Progenitor cell of endocrine pancreas (in vitro differentiated cells): ENCODE results near the gene COBL. TPM values are rescaled to one million over a fixed set of nuclear protein-coding genes. Genes with fewer than 3 reads are reported as not detected.
A peak's percentile ranks its signal among the peaks of the same experiment; 100 is the strongest.

Source experiments
- DNase-seq: peaks from one replicate; pipeline ENCODE4 v3.0.0; 2021; ENCODE audit warnings: low spot score; ENCODE audit not compliant: unreplicated experiment
- H3K27ac Mint-ChIP-seq: 2 replicates; pipeline ENCODE4 v1.8.0; 2021; ENCODE audit warnings: mild to moderate bottlenecking, moderate library complexity, mixed read lengths
- H3K27me3 Mint-ChIP-seq: 2 replicates; pipeline ENCODE4 v1.8.0; 2021; ENCODE audit warnings: mixed read lengths
- H3K36me3 Mint-ChIP-seq: 2 replicates; pipeline ENCODE4 v1.8.0; 2022; ENCODE audit warnings: mixed read lengths; ENCODE audit not compliant: insufficient read depth
- H3K4me1 Mint-ChIP-seq: 2 replicates; pipeline ENCODE4 v1.8.0; 2021; ENCODE audit warnings: low read depth, mixed read lengths
- H3K4me3 Mint-ChIP-seq: 2 replicates; pipeline ENCODE4 v1.8.0; 2021; ENCODE audit warnings: low read depth, mild to moderate bottlenecking, moderate library complexity, mixed read lengths
- H3K9me3 Mint-ChIP-seq: 2 replicates; pipeline ENCODE4 v1.8.0; 2021; ENCODE audit warnings: low read depth, mixed read lengths
- total RNA-seq: library from RNA; stranded (reverse); gene quantifications from 2 replicates; pipeline ENCODE4 v1.2.1, GENCODE V29; 2021
- TF ChIP-seq, protein P1 (sequence below): fragments of 200-600 bp; sonication (generic); IDR thresholded peaks from one replicate; pipeline ENCODE4 v1.5.0; 2021; ENCODE audit warnings: antibody characterized with exemption, mild to moderate bottlenecking; ENCODE audit not compliant: unreplicated experiment

COBL gene
- total RNA-seq, 1 donor from 2014 or later: 21.3 TPM

GRCh38 chr7:51046103-51046466, 270.5 kb downstream of the COBL start:
- no peaks in the 10 kb centered on the region for H3K9me3 Mint-ChIP-seq
- no peak overlapping the region for H3K27ac Mint-ChIP-seq
- TF ChIP-seq, protein P1, sequence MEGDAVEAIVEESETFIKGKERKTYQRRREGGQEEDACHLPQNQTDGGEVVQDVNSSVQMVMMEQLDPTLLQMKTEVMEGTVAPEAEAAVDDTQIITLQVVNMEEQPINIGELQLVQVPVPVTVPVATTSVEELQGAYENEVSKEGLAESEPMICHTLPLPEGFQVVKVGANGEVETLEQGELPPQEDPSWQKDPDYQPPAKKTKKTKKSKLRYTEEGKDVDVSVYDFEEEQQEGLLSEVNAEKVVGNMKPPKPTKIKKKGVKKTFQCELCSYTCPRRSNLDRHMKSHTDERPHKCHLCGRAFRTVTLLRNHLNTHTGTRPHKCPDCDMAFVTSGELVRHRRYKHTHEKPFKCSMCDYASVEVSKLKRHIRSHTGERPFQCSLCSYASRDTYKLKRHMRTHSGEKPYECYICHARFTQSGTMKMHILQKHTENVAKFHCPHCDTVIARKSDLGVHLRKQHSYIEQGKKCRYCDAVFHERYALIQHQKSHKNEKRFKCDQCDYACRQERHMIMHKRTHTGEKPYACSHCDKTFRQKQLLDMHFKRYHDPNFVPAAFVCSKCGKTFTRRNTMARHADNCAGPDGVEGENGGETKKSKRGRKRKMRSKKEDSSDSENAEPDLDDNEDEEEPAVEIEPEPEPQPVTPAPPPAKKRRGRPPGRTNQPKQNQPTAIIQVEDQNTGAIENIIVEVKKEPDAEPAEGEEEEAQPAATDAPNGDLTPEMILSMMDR: no peak
- no peaks in the 10 kb centered on the region for H3K4me1 Mint-ChIP-seq
- no peaks in the 10 kb centered on the region for H3K27me3 Mint-ChIP-seq
- H3K4me3 Mint-ChIP-seq: no peak overlapping the region
- no peaks in the 10 kb centered on the region for H3K36me3 Mint-ChIP-seq
- no peak for DNase-seq

- H3K36me3 Mint-ChIP-seq: no peaks in the 10 kb centered on the region
- TF ChIP-seq, protein P1: no peak
- no peak for DNase-seq
- no peak overlapping the region for H3K27ac Mint-ChIP-seq
- H3K4me3 Mint-ChIP-seq: no peak overlapping the region
- H3K27me3 Mint-ChIP-seq: no peaks in the 10 kb centered on the region
- peaks cover 2% of the 10 kb centered on the region for H3K4me1 Mint-ChIP-seq
- no peaks in the 10 kb centered on the region for H3K9me3 Mint-ChIP-seq
These were observed 271.1 kb downstream of the COBL start for GRCh38 chr7:51045319-51046102.

DNA sequence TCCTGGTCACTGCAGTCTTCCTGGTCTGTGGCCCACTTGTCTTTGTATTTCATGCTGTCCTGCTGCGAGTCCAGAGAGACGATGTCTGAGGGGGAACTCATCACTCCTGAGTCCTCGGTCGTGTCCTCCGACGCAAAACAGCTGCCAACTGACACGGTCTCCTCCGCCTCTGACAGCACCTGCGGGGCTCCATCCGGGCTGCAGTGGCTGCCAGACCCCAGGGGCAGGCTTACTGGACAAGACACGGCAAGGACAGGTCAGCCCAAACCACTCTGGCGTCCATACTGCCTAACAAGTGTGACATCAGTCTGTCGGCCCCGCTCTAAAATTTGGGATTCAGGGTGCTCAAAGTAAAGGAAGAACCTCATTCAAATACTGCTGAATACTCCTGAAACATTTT, 273.1 kb downstream of the COBL start:
- Mint-ChIP-seq H3K9me3 (no peaks in the 10 kb centered on the region), H3K36me3 (no peaks in the 10 kb centered on the region), H3K4me3 (no peak overlapping the region), H3K27ac (peak overlapping the region; percentile 33), H3K27me3 (no peaks in the 10 kb centered on the region), H3K4me1 (peaks cover 3% of the 10 kb centered on the region)
- TF ChIP-seq, protein P1: no peak
- DNase-seq: no peak

DNA sequence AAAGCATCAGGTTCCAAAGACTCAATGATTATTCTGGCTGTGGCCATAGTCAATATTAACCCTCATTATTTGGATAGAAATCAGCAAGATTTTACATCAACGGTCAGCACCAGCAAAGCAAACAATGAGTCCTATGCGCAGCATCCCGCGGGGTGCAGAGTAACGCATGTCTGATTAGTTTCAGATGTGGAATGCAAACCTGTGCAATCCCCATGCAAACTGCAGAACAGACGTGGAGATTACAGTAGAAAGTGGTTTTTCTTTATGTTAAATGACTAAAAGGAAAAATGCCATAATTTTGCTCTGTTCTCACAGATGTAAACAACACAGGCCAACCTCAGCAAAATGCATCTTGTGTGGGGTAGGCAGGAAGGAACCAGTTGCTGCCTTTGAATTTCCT, 275.8 kb downstream of the COBL start:
- H3K27ac Mint-ChIP-seq: no peak overlapping the region
- no peak overlapping the region for H3K4me3 Mint-ChIP-seq
- H3K36me3 Mint-ChIP-seq: no peaks in the 10 kb centered on the region
- DNase-seq: no peak
- no peaks in the 10 kb centered on the region for H3K27me3 Mint-ChIP-seq
- TF ChIP-seq, protein P1: no peak
- H3K9me3 Mint-ChIP-seq: no peaks in the 10 kb centered on the region
- H3K4me1 Mint-ChIP-seq: peaks cover 3% of the 10 kb centered on the region

GRCh38 chr7:51038573-51038972, 278.0 kb downstream of the COBL start:
- no peaks in the 10 kb centered on the region for H3K36me3 Mint-ChIP-seq
- H3K9me3 Mint-ChIP-seq: no peaks in the 10 kb centered on the region
- DNase-seq: no peak
- H3K27me3 Mint-ChIP-seq: no peaks in the 10 kb centered on the region
- no peak overlapping the region for H3K4me3 Mint-ChIP-seq
- TF ChIP-seq, protein P1: no peak
- no peak overlapping the region for H3K27ac Mint-ChIP-seq
- H3K4me1 Mint-ChIP-seq: peaks cover 13% of the 10 kb centered on the region
